ENCODE measurements around the gene SP7. TPM values are rescaled to one million over a fixed set of nuclear protein-coding genes. Genes with fewer than 3 reads are reported as not detected.
A peak's percentile ranks its signal among the peaks of the same experiment; 100 is the strongest.

Gene SP7
- total and polyA plus RNA-seq, 9 of the 15 experiments (the other 6 are each of a cell fraction or from before 2014, with no cell fraction given): 0.04 TPM; not detected in 8

- Histone ChIP-seq H4K20me1 (replicated peaks; ENCODE audit: control insufficient read depth, insufficient read depth, low read length) (no peaks in the 10 kb centered on the region), H3K9me3 (replicated peaks; ENCODE audit: control insufficient read depth, insufficient read depth, low read depth, low read length) (no peaks in the 10 kb centered on the region), H3K4me1 (replicated peaks in 1 of 2; ENCODE audit: control insufficient read depth in 2 of 2, insufficient read depth in 2 of 2, low read length in 2 of 2) (peaks cover 3 to 10% of the 10 kb centered on the region in 2 experiments; a peak in 3 of 5 replicates), H3K4me3 (no peak overlapping the region), H3K36me3 (ENCODE audit: control insufficient read depth, insufficient read depth, low read length) (peaks cover 84% of the 10 kb centered on the region), H3K9ac (ENCODE audit: insufficient read depth in 1 of 2, low read depth in 2 of 2, low read length in 2 of 2) (peak overlapping the region in 1 of 2 experiments; percentile 37; a peak in 1 of 4 replicates), H3K9me1 (ENCODE audit: control insufficient read depth, insufficient read depth, low read length) (no peaks in the 10 kb centered on the region), H3K4me2 (ENCODE audit: insufficient read depth, low read length) (no peak overlapping the region), H3K27me3 (ENCODE audit: control insufficient read depth in 2 of 2, insufficient read depth in 2 of 2, low read length in 2 of 2) (no peaks in the 10 kb centered on the region), H2AFZ (ENCODE audit: low read depth, low read length) (no peak overlapping the region), H3K79me2 (ENCODE audit: control insufficient read depth, insufficient read depth, low read length) (no peaks in the 10 kb centered on the region), H3K27ac (ENCODE audit: extremely low read depth, low read depth, low read length) (no peak overlapping the region)
- WGBS (ENCODE audit: insufficient coverage, low coverage, missing lambda C conversion rate): 97% methylated on average over 4 of the region's 4 CpGs
- POLR2A ChIA-PET: interaction anchor here (0.7 to 4.1 kb wide), 4 partner anchors 11 to 74 kb away, joined by 4 to 16 read pairs (median 7); partner anchors contain the start of gene AAAS
- CTCF ChIA-PET (ENCODE audit: low intra/inter-chr PET ratio): no interaction called here
- intact Hi-C loops (cut with micrococcal nuclease): loop anchor here (5.0 kb wide), 1 partner anchor 133 kb away; no protein-coding TSS in a partner anchor
- no peak for ATAC-seq
- in situ Hi-C loops (cut with MboI): loop anchor here (5.0 kb wide), 2 partner anchors 78 to 223 kb away; no protein-coding TSS in a partner anchor
- no TSS peak for BruUV-seq (replicated peaks)
- DNase-seq (ENCODE audit: extremely low read depth in 1 of 4, low spot score in 3 of 4): no peak
- TF ChIP-seq NFE2 (IDR thresholded peaks at IDR 0.05; ENCODE audit: low read depth) (no peak), CHD7 (IDR thresholded peaks at IDR 0.05; ENCODE audit: low read depth, low read length) (no peak), CEBPZ (IDR thresholded peaks at IDR 0.05; ENCODE audit: borderline replicate concordance, low read depth, low read length) (no peak), CBFA2T3 (IDR thresholded peaks at IDR 0.05) (no peak), ZNF184 (CRISPR knock-in tag; IDR thresholded peaks at IDR 0.05) (no peak), FOXK2 (conservative IDR thresholded peaks at IDR 0.05 in 1 of 2, IDR thresholded peaks at IDR 0.05 in 1 of 2; ENCODE audit: low read depth in 2 of 2) (no peak), KLF13 (tag; IDR thresholded peaks at IDR 0.05; ENCODE audit: borderline replicate concordance, low read depth) (no peak)
- no peak for FAIRE-seq
These were observed 46.3 kb downstream of the SP7 start for GRCh38 chr12:53289891-53290290.

Measured in K562 (cell line).